Measurements from ENCODE around the gene SH3PXD2A.

GRCh38 chr10:103842605-103843004 is 12.8 kb downstream of the SH3PXD2A start:
- TF ChIP-seq POLR2A (IDR thresholded peaks at IDR 0.05; ENCODE audit: low read length) (no peak), GATA1 (IDR thresholded peaks at IDR 0.05; ENCODE audit: low read depth, low read length) (no peak)
